Heart left ventricle (tissue), 13 donors: ENCODE measurements around the gene SCN1B.

Experiments
- CTCF ChIP-seq, 12 donors: fragments of 200-600 bp; sonication (generic) in 4 of 12; IDR thresholded peaks; one replicate each; pipeline versions ENCODE4 v1.5.0 to v1.8.0; 2018 to 2022; ENCODE audit warnings: antibody characterized with exemption in 12 of 12, mild to moderate bottlenecking in 5 of 12
- POLR2A ChIP-seq, 2 donors: fragments of 450-650 bp; IDR thresholded peaks; one replicate each; pipeline ENCODE4 v1.6.1; 2017; ENCODE audit warnings: antibody characterized with exemption in 2 of 2, mild to moderate bottlenecking in 2 of 2, moderate library complexity in 2 of 2
- donor health status: ischemic (EF 13 %, LVEDD 7.1; RV severe dilation, severe dysfunction).
- donor health status: DM: no; HTN: yes; CAD: no.
- donor health status: DM: no; HTN: no; CAD: no.
- donor health status: ischemic (EF 25% LVEDD 6.9; RV normal size, moderate dysfunction).
- donor health status: ischemic (EF 25% LVEDD 5.7; RV mildly dilated, moderate dysfunction).
- donor health status: ischemic (EF 35%, LVEDD 5.7; RV mildly dilated, moderate dysfunction).
- donor health status: nonischemic (EF 11% LVEDD 7.7; RV severe dilation, severe dysfunction).
- donor health status: DM: yes; HTN: yes; CAD: no.
- donor health status: PGD.
- donor health status: ischemic (EF 29% LVEDD 5.4; RV normal size, mild dysfunction).
- donor health status: nonischemic (EF 23%, LVEDD 6.1; RV moderate dilation, normal function).

GRCh38 chr19:34985249-34986022 is 44.8 kb upstream of the SCN1B start:
- TF ChIP-seq CTCF (IDR thresholded peaks at IDR 0.05): peak in 1 of 12 donors; percentile 7
- TF ChIP-seq POLR2A (IDR thresholded peaks at IDR 0.05): no peak
